CD4-positive, alpha-beta memory T cell (primary cell): ENCODE results near the gene ACTL7B. TPM values are rescaled to one million over a fixed set of nuclear protein-coding genes. Genes with fewer than 3 reads are reported as not detected.

Experiments
- CTCF ChIA-PET: fragments of 350-600 bp; sonication (Branson Sonifier 250); formaldehyde crosslinking; loops from one replicate; lab custom pipeline; 2021; ENCODE audit warnings: inconsistent platforms; ENCODE audit not compliant: partially characterized antibody; lab: Charles Lee
- POLR2A ChIA-PET: fragments of 350-600 bp; sonication (Branson Sonifier 250); formaldehyde crosslinking; loops from one replicate; lab custom pipeline; 2021; ENCODE audit not compliant: partially characterized antibody; lab: Charles Lee
- DNase-seq, 5 donors: peaks; one replicate each; pipeline versions ENCODE4 v3.0.0 to v3.0.0-alpha.2; 2020 to 2022; ENCODE audit warnings: mixed read lengths in 1 of 5
- H3K27ac ChIP-seq: one replicate; pipeline ENCODE4 v1.7.0; 2013; ENCODE audit warnings: low read depth, low read length
- H3K27me3 ChIP-seq: 2 replicates; pipeline ENCODE4 v1.7.0; 2013; ENCODE audit warnings: mild to moderate bottlenecking, low read length, moderate library complexity; ENCODE audit not compliant: insufficient read depth
- H3K36me3 ChIP-seq: 2 replicates; pipeline ENCODE4 v1.7.0; 2013; ENCODE audit warnings: mild to moderate bottlenecking, low read length, moderate library complexity; ENCODE audit not compliant: insufficient read depth
- H3K4me1 ChIP-seq: 2 replicates; pipeline ENCODE4 v1.7.0; 2013; ENCODE audit warnings: mild to moderate bottlenecking, low read length, moderate library complexity; ENCODE audit not compliant: insufficient read depth
- H3K4me3 ChIP-seq, 2 donors: one replicate each; pipeline ENCODE4 v1.7.0; 2013; ENCODE audit warnings: low read length in 2 of 2, mild to moderate bottlenecking in 1 of 2
- H3K9me3 ChIP-seq, 2 donors: one replicate each; pipeline ENCODE4 v1.7.0; 2013; ENCODE audit warnings: low read length in 2 of 2, control low read depth in 1 of 2; ENCODE audit not compliant: control insufficient read depth in 1 of 2
- H3K27ac Mint-ChIP-seq, 7 donors: one replicate each; pipeline ENCODE4 v1.8.0; 2020 to 2021; ENCODE audit warnings: mixed read lengths in 7 of 7, mild to moderate bottlenecking in 6 of 7, inconsistent platforms in 3 of 7, moderate library complexity in 3 of 7
- H3K27me3 Mint-ChIP-seq, 2 donors: one replicate each; pipeline ENCODE4 v1.8.0; 2020 to 2021; ENCODE audit warnings: mixed read lengths in 2 of 2
- H3K36me3 Mint-ChIP-seq, 2 donors: one replicate each; pipeline ENCODE4 v1.8.0; 2020 to 2021; ENCODE audit warnings: mixed read lengths in 2 of 2, inconsistent platforms in 1 of 2, mild to moderate bottlenecking in 1 of 2
- H3K4me1 Mint-ChIP-seq, 4 donors: one replicate each; pipeline ENCODE4 v1.8.0; 2020 to 2021; ENCODE audit warnings: mixed read lengths in 4 of 4, mild to moderate bottlenecking in 1 of 4
- H3K4me3 Mint-ChIP-seq, 8 donors: one replicate each; pipeline ENCODE4 v1.8.0; 2020 to 2021; ENCODE audit warnings: mixed read lengths in 8 of 8, mild to moderate bottlenecking in 7 of 8, moderate library complexity in 6 of 8, inconsistent platforms in 3 of 8
- H3K9me3 Mint-ChIP-seq, 8 donors: one replicate each; pipeline ENCODE4 v1.8.0; 2020 to 2021; ENCODE audit warnings: mixed read lengths in 8 of 8, mild to moderate bottlenecking in 5 of 8, inconsistent platforms in 3 of 8, moderate library complexity in 1 of 8
- intact Hi-C: fragments of 100-400 bp; cut with micrococcal nuclease; formaldehyde crosslinking; loops from one replicate; pipeline ENCODE4 v1.15.1; 2023
- polyA plus RNA-seq, 2 donors: library from polyadenylated mRNA; unstranded; fragments of 300-500 nt; fragmentation: Illumina TruSeq; gene quantifications; one replicate each; pipeline ENCODE4 v1.2.3, GENCODE V29; 2021
- total RNA-seq, 2 experiments: library from RNA; stranded (reverse); gene quantifications; one replicate each; pipeline ENCODE4 v1.2.3, GENCODE V29; 2021

The ACTL7B gene
- total and polyA plus RNA-seq, 4 experiments from 2014 or later: 0.15 TPM; not detected in 3

DNA sequence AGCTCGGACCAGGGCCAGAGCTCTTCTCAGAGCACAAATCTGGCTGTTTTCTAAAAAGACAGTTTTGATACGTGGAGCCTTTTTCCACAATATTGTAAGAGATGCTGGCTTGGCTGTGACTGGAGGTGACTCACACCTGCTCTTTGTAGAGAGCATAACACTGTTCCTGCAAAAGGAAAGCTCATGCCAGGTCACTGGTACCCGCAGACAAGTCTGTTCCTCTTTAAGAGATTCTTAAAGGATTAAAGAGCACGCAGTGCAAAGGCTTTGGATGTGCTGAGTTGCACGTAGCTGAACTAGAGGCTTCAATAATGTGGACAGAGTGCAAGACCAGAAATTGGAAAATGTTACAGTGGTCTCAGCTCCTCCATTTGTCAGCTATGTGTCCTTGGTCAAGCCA is 19.0 kb downstream of the ACTL7B start:
- Mint-ChIP-seq H3K9me3 (peaks cover 0 to 2% (median 0%) of the 10 kb centered on the region in 8 donors), H3K36me3 (no peaks in the 10 kb centered on the region), H3K27me3 (peaks cover 1 to 9% of the 10 kb centered on the region in 2 donors), H3K4me3 (no peak overlapping the region), H3K27ac (no peak overlapping the region), H3K4me1 (peaks cover 0 to 3% (median 1%) of the 10 kb centered on the region in 4 donors)
- POLR2A ChIA-PET: no interaction called here
- Histone ChIP-seq H3K27ac (no peak overlapping the region), H3K4me3 (no peak overlapping the region), H3K4me1 (no peaks in the 10 kb centered on the region), H3K36me3 (no peaks in the 10 kb centered on the region), H3K9me3 (no peaks in the 10 kb centered on the region), H3K27me3 (no peaks in the 10 kb centered on the region)
- CTCF ChIA-PET: interaction anchor here (1.2 kb wide), 1 partner anchor 9 kb away, joined by 4 read pairs; no protein-coding TSS in a partner anchor
- DNase-seq: no peak
- intact Hi-C loops: no loop called here

- Mint-ChIP-seq H3K4me1 (peaks cover 0 to 3% (median 1%) of the 10 kb centered on the region in 4 donors), H3K36me3 (no peaks in the 10 kb centered on the region), H3K9me3 (peaks cover 0 to 2% (median 0%) of the 10 kb centered on the region in 8 donors), H3K4me3 (no peak overlapping the region), H3K27me3 (peaks cover 1 to 7% of the 10 kb centered on the region in 2 donors), H3K27ac (no peak overlapping the region)
- Histone ChIP-seq H3K36me3 (no peaks in the 10 kb centered on the region), H3K4me1 (no peaks in the 10 kb centered on the region), H3K9me3 (no peaks in the 10 kb centered on the region), H3K27me3 (no peaks in the 10 kb centered on the region), H3K27ac (no peak overlapping the region), H3K4me3 (no peak overlapping the region)
- intact Hi-C loops: no loop called here
- CTCF ChIA-PET: interaction anchor here (1.2 kb wide), 1 partner anchor 9 kb away, joined by 4 read pairs; no protein-coding TSS in a partner anchor
- POLR2A ChIA-PET: no interaction called here
- DNase-seq: no peak
Measured at GRCh38 chr9:108836319-108836718, 19.5 kb downstream of the ACTL7B start.

GRCh38 chr9:108835831-108836230 is 20.0 kb downstream of the ACTL7B start:
- H3K27ac Mint-ChIP-seq: no peak overlapping the region
- Histone ChIP-seq H3K4me3 (no peak overlapping the region), H3K4me1 (no peaks in the 10 kb centered on the region), H3K36me3 (no peaks in the 10 kb centered on the region), H3K27ac (no peak overlapping the region), H3K9me3 (no peaks in the 10 kb centered on the region), H3K27me3 (no peaks in the 10 kb centered on the region)
- peaks cover 0 to 2% (median 0%) of the 10 kb centered on the region in 8 donors for H3K9me3 Mint-ChIP-seq
- ChIA-PET CTCF (no interaction called here), POLR2A (no interaction called here)
- H3K27me3 Mint-ChIP-seq: peaks cover 1 to 7% of the 10 kb centered on the region in 2 donors
- peaks cover 0 to 3% (median 1%) of the 10 kb centered on the region in 4 donors for H3K4me1 Mint-ChIP-seq
- intact Hi-C loops: no loop called here
- no peak overlapping the region for H3K4me3 Mint-ChIP-seq
- DNase-seq: no peak
- no peaks in the 10 kb centered on the region for H3K36me3 Mint-ChIP-seq

GRCh38 chr9:108834959-108835665 is 20.7 kb downstream of the ACTL7B start:
- H3K4me3 ChIP-seq: no peak overlapping the region
- peaks cover 0 to 2% (median 0%) of the 10 kb centered on the region in 8 donors for H3K9me3 Mint-ChIP-seq
- H3K36me3 ChIP-seq: no peaks in the 10 kb centered on the region
- intact Hi-C loops: no loop called here
- H3K4me3 Mint-ChIP-seq: no peak overlapping the region
- no peak overlapping the region for H3K27ac ChIP-seq
- ChIA-PET CTCF (no interaction called here), POLR2A (no interaction called here)
- no peaks in the 10 kb centered on the region for H3K27me3 ChIP-seq
- peaks cover 0 to 3% (median 1%) of the 10 kb centered on the region in 4 donors for H3K4me1 Mint-ChIP-seq
- no peaks in the 10 kb centered on the region for H3K36me3 Mint-ChIP-seq
- H3K9me3 ChIP-seq: no peaks in the 10 kb centered on the region
- no peaks in the 10 kb centered on the region for H3K4me1 ChIP-seq
- DNase-seq: no peak
- peak overlapping the region in 1 of 7 donors; percentile 31 for H3K27ac Mint-ChIP-seq
- H3K27me3 Mint-ChIP-seq: peaks cover 1 to 7% of the 10 kb centered on the region in 2 donors

GRCh38 chr9:108832179-108832500 is 23.6 kb downstream of the ACTL7B start:
- Histone ChIP-seq H3K9me3 (no peaks in the 10 kb centered on the region), H3K27me3 (no peaks in the 10 kb centered on the region), H3K27ac (no peak overlapping the region), H3K4me1 (no peaks in the 10 kb centered on the region), H3K4me3 (no peak overlapping the region), H3K36me3 (no peaks in the 10 kb centered on the region)
- peaks cover 1 to 7% of the 10 kb centered on the region in 2 donors for H3K27me3 Mint-ChIP-seq
- H3K36me3 Mint-ChIP-seq: no peaks in the 10 kb centered on the region
- CTCF ChIA-PET: no interaction called here
- H3K4me3 Mint-ChIP-seq: no peak overlapping the region
- DNase-seq: no peak
- no peak overlapping the region for H3K27ac Mint-ChIP-seq
- intact Hi-C loops: no loop called here
- POLR2A ChIA-PET: no interaction called here
- H3K9me3 Mint-ChIP-seq: no peaks in the 10 kb centered on the region
- H3K4me1 Mint-ChIP-seq: peaks cover 0 to 3% (median 1%) of the 10 kb centered on the region in 4 donors

DNA sequence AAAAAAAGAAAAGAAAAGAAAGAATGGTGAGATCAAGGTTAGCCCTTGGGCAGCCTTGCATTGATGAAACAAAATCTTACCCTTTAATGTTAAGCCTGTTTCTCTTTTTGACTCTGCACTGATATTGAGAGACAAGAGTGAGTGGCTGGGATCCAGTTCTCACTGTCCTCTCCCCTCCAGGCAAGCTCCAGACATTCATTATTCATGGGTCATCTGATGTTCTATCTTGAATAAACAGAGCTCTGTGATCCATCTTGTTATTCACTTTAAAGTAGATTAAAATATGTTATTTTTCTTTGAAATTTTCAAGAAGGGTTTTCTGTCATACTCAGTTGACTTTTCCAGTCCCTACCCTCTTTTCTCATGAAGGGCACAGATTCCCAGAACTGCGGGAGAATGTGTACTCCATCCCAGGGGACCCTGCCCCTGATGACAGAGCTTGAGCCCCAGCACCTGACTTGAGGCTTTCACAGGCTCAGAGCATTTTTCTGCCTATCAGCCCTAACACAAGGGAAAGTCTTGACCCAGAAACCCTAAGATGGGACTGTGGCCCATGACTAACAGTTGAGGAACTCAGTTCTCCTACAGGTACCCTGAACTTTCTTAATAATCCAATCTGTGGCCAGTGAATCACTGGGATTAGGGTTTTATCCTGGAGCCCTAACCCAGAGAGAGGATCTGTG is 24.1 kb downstream of the ACTL7B start:
- no peaks in the 10 kb centered on the region for H3K36me3 ChIP-seq
- H3K27me3 ChIP-seq: no peaks in the 10 kb centered on the region
- H3K4me3 ChIP-seq: no peak overlapping the region
- H3K9me3 ChIP-seq: no peaks in the 10 kb centered on the region
- Mint-ChIP-seq H3K9me3 (no peaks in the 10 kb centered on the region), H3K4me1 (peaks cover 0 to 3% (median 1%) of the 10 kb centered on the region in 4 donors), H3K4me3 (no peak overlapping the region), H3K27ac (no peak overlapping the region), H3K27me3 (peaks cover 1 to 7% of the 10 kb centered on the region in 2 donors), H3K36me3 (no peaks in the 10 kb centered on the region)
- ChIA-PET CTCF (no interaction called here), POLR2A (no interaction called here)
- DNase-seq: no peak
- H3K27ac ChIP-seq: no peak overlapping the region
- H3K4me1 ChIP-seq: no peaks in the 10 kb centered on the region
- intact Hi-C loops: no loop called here

- ChIA-PET CTCF (no interaction called here), POLR2A (no interaction called here)
- Mint-ChIP-seq H3K4me1 (peaks cover 0 to 3% (median 1%) of the 10 kb centered on the region in 4 donors), H3K9me3 (no peaks in the 10 kb centered on the region), H3K27me3 (peaks cover 3 to 5% of the 10 kb centered on the region in 2 donors), H3K36me3 (no peaks in the 10 kb centered on the region), H3K4me3 (no peak overlapping the region), H3K27ac (no peak overlapping the region)
- no peak overlapping the region for H3K4me3 ChIP-seq
- no peak for DNase-seq
- H3K27me3 ChIP-seq: no peaks in the 10 kb centered on the region
- H3K9me3 ChIP-seq: no peaks in the 10 kb centered on the region
- intact Hi-C loops: no loop called here
- no peak overlapping the region for H3K27ac ChIP-seq
- H3K4me1 ChIP-seq: no peaks in the 10 kb centered on the region
- no peaks in the 10 kb centered on the region for H3K36me3 ChIP-seq
Measured at GRCh38 chr9:108830272-108830671, 25.5 kb downstream of the ACTL7B start.
